Glomerular endothelial cell (primary cell): ENCODE results near the gene NOXA1. TPM values are rescaled to one million over a fixed set of nuclear protein-coding genes. Genes with fewer than 3 reads are reported as not detected.

Experiments used
- DNase-seq: peaks from one replicate; pipeline ENCODE4 v3.0.0-alpha.2; 2011; ENCODE audit warnings: low read depth, low spot score; ENCODE audit errors: extremely low read depth
- total RNA-seq: library from RNA; depleted of rRNA; stranded (reverse); fragments of >200 nt; gene quantifications from 2 replicates; pipeline ENCODE4 v1.2.3, GENCODE V29; 2015

NOXA1 gene
- total RNA-seq, 1 donor from 2014 or later, result 1.2 TPM

DNA sequence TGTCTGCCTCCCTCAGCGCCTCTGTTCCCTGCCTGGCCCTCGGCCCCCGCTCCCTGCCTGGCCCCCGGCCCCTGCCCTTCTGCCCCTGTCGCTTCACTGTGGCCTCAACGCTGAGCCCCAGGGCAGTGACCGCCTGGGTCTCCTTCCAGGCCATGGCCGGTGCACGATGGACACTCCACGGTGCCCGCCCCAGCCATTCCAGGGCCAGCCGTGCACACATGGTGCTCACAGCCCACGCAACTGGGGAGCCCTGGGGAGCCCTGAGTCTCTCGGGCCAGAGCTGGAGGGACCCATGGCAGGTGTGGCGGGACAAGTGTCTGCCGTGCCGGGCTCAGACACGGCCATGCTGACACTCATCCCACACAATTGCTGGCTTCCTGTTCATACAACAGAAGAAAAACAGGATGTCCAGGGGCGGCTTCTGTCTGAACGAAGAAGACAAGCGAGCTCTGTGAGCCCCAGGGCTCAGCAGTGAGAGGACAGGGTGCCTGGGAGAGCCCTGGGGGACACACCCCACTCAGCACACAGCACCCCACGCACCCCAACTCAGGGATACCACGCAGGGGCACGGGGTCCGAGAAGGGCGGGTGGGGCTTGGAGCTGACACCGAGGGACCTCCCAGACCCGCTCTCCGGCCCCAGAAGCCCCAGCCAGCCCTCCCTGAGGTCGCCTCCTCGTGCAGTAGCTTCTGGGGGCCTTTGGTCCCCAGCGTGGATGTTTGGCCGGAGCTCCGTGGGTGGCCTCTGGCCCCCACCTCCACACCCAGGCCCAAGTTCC is 35.9 kb upstream of the NOXA1 start:
- no peak for DNase-seq

GRCh38 chr9:137387891-137388560 is 35.2 kb upstream of the NOXA1 start:
- DNase-seq, result no peak

- no peak for DNase-seq
These were observed 34.4 kb upstream of the NOXA1 start for GRCh38 chr9:137388589-137389427.

- no peak for DNase-seq
These were observed 33.8 kb upstream of the NOXA1 start for GRCh38 chr9:137389428-137389746.

- no peak for DNase-seq
These were observed 32.4 kb upstream of the NOXA1 start for GRCh38 chr9:137390553-137391410.

- no peak for DNase-seq
These were observed 31.8 kb upstream of the NOXA1 start for GRCh38 chr9:137391411-137391754.

- no peak for DNase-seq
These were observed 30.8 kb upstream of the NOXA1 start for GRCh38 chr9:137392232-137393007.

DNA sequence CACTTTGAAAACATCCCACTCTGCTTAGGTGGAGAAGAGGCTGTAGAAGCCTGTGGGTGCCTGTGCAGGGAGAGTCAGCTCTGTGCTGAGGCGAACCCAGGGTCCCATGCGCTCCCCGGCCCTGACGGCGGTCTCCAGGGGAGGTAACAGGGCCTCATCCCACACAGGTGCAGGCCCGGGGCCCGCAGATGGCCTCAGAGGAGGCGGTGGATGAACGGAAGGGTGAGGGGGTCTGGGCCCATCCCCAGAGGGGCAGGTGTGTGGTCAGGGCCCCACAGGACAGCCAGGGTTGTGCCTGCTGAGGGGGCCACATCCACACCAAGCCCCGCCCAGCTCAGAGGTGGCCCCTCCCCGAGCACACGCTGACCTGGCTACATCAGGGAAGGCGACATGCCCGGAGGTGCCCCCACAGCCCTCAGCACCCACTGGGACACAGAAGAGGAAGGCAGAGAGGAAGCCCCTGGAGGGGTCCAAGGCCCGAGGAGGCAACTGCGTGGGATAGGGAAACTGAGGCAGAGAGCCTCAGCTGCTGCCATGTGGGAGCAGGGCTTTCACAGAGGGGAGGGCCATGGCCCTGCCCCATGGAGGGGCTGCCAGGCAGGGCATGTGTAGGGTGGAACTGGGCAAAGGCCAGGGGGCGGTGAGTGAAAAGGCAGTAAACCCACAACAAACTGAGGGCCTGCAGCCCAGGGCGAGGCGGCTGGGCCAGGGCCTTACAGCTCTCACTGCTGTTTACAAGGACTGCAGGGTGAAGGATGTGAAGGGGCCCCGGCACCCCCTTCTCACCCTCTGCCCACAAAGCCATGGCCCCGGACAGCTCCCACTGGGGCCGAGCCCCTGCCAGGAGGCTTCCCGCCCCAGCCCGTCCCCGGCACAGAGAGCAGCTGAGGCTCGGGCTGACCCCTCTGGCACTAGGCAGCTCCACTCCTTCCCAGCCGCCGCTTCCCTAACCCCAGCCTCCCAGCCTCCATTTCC is 29.7 kb upstream of the NOXA1 start:
- DNase-seq, result no peak

DNA sequence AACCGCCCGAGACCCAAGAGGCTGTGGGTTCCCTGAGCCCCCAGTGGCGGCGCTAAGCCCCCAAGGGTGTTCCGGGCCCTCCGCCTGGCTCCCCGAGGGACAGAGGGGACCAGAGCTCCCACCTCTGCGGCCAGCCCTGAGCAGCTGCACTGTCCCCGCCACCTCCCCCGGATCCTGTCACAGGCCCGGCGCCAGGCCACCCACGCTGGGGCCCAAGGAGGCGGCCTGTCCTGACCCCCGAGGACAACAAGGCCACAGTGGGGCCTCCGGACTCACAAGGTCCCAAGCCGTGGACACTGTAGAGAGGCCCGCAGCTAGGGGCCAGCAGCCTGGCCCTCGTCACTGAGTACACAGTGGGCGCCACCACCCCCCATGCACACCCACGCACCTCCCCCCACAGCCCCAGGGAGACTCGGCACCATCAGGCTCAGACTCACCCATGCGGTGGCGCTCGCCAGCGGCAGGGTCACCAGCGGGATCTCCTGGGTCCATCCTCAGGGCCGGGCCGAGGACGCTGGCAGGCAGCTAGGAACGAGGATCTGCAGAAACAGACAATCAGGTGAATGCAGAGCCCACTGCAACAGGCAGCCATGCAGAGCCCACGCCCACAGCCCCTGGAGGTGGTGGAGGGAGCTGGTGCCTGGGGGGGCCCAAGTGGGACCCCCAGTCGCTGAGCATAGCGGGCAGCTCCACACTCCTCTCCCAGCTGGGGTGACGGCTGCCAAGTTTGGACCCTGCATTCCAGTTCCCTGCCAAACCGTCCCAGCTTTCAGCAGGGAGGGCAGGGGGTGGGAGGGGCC is 28.1 kb upstream of the NOXA1 start:
- DNase-seq, result no peak

GRCh38 chr9:137395666-137396010 is 27.6 kb upstream of the NOXA1 start:
- no peak for DNase-seq

DNA sequence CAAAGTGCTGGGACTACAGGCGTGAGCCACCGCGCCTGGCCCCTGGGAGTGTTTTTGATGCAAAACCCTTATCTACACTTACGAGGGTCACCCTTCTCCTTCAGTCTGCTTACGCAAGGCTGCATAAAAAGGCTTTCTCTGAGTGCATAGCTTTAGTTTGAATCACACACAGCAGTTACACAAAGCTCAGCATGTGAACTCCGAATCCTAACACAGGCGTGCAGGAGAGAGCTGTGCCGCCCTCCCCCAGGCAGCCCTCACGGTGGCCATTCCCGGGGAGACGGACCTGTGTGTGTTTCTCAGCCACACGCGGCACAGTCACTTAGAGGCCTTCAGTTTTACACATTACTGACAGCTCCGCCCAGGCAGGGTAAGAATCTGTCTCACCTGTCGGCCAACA is 27.0 kb upstream of the NOXA1 start:
- no peak for DNase-seq

DNA sequence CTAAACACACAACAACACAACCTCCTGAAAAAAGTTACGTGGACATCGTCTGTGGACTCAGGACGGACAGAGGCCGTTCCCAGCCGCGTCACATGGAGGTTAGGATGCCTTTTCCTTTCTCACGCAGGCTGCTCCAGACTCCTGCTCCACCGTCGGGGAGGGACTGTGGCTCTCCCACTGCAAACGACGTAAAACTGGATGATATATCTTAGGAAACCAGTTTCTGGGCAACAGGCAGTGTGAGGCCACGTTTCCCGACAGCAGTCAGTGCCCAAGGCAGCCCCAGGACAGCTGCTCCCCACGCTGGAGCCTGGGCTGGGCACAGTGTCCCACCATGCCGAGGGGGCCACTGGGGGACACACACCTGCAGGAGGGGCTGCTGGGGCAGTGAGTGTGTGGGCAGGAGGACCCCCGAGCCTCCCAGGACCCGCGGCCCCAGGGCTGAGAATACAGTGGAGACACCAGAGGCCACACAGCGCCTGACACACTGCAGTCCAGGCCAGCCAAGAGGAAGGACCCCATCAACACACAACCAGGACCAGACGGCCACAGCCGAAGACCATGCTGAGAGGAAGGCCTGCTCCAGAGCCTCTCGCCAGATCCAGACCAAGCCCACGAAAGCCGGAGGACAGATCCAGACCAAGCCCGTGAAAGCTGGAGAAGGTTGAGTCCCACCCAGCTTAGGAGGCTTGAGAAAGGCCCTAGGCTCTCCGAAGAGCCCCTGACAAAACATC is 26.4 kb upstream of the NOXA1 start:
- no peak for DNase-seq

- no peak for DNase-seq
These were observed 25.3 kb upstream of the NOXA1 start for GRCh38 chr9:137397675-137398423.

GRCh38 chr9:137398561-137399468 is 24.4 kb upstream of the NOXA1 start:
- DNase-seq, result no peak

DNA sequence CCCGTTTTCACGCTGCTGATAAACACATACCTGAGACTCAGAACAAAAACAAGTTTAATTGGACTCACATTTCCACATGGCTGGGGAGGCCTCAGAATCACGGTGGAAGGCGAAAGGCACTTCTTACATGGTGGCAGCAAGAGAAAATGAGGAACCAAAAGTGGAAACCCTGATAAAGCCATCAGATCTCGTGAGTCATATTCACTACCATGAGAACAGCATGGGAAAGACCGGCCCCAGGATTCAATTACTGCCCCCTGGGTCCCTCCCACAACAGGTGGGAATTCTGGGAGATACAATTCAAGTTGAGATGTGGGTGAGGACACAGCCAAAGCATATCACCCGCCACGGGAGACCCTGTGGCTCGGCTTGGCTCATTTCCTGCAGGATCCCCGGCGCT is 20.4 kb upstream of the NOXA1 start:
- no peak for DNase-seq

DNA sequence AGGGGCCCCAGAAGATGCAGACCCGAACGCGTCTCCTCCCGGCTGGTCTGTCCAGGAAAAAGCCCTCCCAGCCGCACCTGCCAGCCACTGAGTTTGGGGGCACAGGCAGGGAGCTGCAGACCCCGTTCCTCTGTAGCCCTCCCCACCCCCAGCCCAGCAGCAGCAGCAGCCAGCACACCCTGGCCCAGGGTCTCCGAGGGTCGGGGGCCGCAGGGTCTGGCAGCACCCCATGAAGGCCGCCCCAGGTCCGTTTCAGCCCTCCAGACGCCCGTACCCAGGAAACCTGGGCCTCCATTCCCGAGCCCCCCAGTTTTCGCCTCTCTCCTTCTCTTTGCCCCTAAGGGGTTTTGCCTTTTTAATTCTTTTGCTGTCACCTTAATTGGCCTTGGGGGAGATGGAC is 19.9 kb upstream of the NOXA1 start:
- no peak for DNase-seq
